Ishikawa (cell line): ENCODE measurements around the gene MRPS2.

Experiments
- CEBPB ChIP-seq: IDR thresholded peaks from 2 replicates; pipeline ENCODE4 v1.6.1; 2012
- CREB1 ChIP-seq: IDR thresholded peaks from 2 replicates; pipeline ENCODE4 v1.6.1; 2012; ENCODE audit warnings: low read depth
- EGR1 ChIP-seq: IDR thresholded peaks from 2 replicates; pipeline ENCODE4 v1.6.1; 2012
- EP300 ChIP-seq: IDR thresholded peaks from 2 replicates; pipeline ENCODE4 v1.6.1; 2012; ENCODE audit warnings: borderline replicate concordance
- FOXM1 ChIP-seq: IDR thresholded peaks from 2 replicates; pipeline ENCODE4 v1.6.1; 2012; ENCODE audit warnings: low read depth, borderline replicate concordance
- MAX ChIP-seq: IDR thresholded peaks from 2 replicates; pipeline ENCODE4 v1.6.1; 2012
- NFIC ChIP-seq: IDR thresholded peaks from 2 replicates; pipeline ENCODE4 v1.6.1; 2012
- RAD21 ChIP-seq: IDR thresholded peaks from 2 replicates; pipeline ENCODE4 v1.6.1; 2012; ENCODE audit warnings: low read depth
- TAF1 ChIP-seq: IDR thresholded peaks from 2 replicates; pipeline ENCODE4 v1.6.1; 2012; ENCODE audit warnings: low read depth, mild to moderate bottlenecking
- TCF12 ChIP-seq: IDR thresholded peaks from 2 replicates; pipeline ENCODE4 v1.6.1; 2012; ENCODE audit warnings: low read depth
- TEAD4 ChIP-seq: IDR thresholded peaks from 2 replicates; pipeline ENCODE4 v1.6.1; 2012
- USF1 ChIP-seq: IDR thresholded peaks from 2 replicates; pipeline ENCODE4 v1.6.1; 2012
- YY1 ChIP-seq: IDR thresholded peaks from 2 replicates; pipeline ENCODE4 v1.6.1; 2012; ENCODE audit warnings: low read depth
- ZBTB7A ChIP-seq: IDR thresholded peaks from 2 replicates; pipeline ENCODE4 v1.6.1; 2012; ENCODE audit warnings: low read depth
- TF ChIP-seq, protein P1 (sequence below): IDR thresholded peaks from 2 replicates; pipeline ENCODE4 v1.6.1; 2012; ENCODE audit warnings: low read depth, mild to moderate bottlenecking

The MRPS2 gene

DNA sequence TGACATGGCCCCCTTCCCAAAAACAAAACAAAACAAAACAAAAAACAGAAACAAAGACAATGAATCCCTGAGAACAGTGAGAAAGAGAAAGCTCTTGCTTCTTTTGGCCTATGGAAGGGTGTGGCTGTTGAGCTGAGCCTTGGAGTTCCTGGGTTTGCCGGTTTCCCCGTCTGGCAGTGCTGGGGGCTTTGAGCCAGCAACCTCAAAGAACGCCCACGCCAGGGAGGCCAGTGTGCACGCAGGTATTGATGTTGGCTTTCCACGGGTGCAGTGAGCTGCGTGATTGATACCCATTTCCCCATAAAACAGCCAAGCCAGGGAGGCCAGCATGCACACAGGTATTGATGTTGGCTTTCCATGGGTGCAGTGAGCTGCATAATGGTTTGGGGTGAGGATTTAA, 12.4 kb downstream of the MRPS2 start:
- no peak for TF ChIP-seq ZBTB7A
- TF ChIP-seq NFIC: no peak
- TF ChIP-seq, protein P1, sequence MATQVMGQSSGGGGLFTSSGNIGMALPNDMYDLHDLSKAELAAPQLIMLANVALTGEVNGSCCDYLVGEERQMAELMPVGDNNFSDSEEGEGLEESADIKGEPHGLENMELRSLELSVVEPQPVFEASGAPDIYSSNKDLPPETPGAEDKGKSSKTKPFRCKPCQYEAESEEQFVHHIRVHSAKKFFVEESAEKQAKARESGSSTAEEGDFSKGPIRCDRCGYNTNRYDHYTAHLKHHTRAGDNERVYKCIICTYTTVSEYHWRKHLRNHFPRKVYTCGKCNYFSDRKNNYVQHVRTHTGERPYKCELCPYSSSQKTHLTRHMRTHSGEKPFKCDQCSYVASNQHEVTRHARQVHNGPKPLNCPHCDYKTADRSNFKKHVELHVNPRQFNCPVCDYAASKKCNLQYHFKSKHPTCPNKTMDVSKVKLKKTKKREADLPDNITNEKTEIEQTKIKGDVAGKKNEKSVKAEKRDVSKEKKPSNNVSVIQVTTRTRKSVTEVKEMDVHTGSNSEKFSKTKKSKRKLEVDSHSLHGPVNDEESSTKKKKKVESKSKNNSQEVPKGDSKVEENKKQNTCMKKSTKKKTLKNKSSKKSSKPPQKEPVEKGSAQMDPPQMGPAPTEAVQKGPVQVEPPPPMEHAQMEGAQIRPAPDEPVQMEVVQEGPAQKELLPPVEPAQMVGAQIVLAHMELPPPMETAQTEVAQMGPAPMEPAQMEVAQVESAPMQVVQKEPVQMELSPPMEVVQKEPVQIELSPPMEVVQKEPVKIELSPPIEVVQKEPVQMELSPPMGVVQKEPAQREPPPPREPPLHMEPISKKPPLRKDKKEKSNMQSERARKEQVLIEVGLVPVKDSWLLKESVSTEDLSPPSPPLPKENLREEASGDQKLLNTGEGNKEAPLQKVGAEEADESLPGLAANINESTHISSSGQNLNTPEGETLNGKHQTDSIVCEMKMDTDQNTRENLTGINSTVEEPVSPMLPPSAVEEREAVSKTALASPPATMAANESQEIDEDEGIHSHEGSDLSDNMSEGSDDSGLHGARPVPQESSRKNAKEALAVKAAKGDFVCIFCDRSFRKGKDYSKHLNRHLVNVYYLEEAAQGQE: no peak
- no peak for TF ChIP-seq EGR1

DNA sequence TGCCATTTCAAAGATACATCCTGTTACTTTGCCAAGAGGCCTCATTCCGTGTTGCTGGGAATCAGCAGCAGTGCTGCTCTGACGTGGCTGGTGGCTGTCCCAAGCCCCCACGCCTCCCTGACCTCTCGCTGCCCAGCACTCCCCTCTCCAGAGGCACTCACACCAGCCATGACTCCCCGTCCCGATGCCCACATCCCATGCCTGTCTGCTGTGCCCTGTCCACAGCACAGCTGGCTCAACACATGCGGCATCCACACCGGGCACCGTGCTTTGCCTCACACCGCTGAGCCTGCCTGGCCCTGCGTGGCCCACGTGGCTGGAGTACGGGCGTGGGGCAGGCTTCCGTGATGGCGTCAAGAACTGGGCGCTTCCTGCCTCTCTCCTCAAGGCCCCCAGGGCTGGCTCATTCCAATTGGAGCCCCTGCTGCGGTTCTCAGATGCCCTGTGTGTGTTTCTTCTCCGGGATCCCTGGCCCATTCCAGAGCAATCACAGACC, 12.9 kb downstream of the MRPS2 start:
- TF ChIP-seq TCF12 (no peak), ZBTB7A (no peak), CEBPB (no peak), MAX (no peak), USF1 (no peak)

DNA sequence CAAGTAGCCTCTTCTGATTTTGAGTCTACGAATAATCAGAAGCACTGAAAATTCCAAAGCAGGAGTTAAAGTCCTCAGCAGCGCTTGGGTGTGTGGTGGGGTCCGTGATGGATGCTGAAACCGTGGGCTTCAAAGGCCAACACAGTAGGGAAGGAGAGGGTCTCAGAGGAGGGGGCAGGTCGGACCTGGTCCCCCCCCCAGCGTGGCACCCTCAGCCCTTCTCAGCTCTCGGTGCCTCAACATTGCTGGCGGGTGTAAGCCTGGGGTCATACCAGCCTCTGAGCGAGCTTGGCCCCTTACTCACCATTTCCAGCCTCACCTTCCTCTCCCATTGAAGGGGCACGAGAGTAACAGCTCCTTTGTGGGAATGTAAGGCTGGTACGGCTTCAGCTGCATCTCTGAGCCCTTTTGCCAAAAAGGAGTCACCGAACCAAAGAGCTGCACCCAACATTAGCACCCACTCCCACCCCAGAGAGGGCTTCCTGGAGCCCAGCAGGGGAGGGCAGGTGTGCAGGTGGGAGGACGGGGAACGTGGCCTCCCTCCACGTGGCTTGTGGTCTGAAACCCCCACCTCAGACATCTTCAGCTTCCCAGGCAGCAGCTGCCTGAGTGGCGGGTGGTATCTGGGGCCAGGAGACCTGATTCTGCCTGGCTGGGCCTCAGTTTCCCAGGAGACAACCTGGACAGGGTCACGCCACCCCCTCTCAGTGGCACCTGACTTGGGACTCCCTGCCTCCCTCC, 14.0 kb downstream of the MRPS2 start:
- TF ChIP-seq EGR1 (no peak), MAX (no peak), CEBPB (no peak), NFIC (no peak), ZBTB7A (no peak), TEAD4 (no peak), USF1 (no peak), YY1 (no peak), EP300 (no peak), FOXM1 (no peak), RAD21 (no peak), CREB1 (no peak), TAF1 (no peak), TCF12 (no peak)
- TF ChIP-seq, protein P1: no peak

- no peak for TF ChIP-seq RAD21
- no peak for TF ChIP-seq ZBTB7A
- no peak for TF ChIP-seq TCF12
- no peak for TF ChIP-seq CEBPB
- no peak for TF ChIP-seq TEAD4
- no peak for TF ChIP-seq FOXM1
- TF ChIP-seq, protein P1: no peak
- no peak for TF ChIP-seq YY1
- no peak for TF ChIP-seq TAF1
- no peak for TF ChIP-seq EGR1
- no peak for TF ChIP-seq NFIC
Observed at GRCh38 chr9:135515083-135515951, 14.8 kb downstream of the MRPS2 start.
